ENCODE results near the gene MAGI2.

GRCh38 chr7:78175330-78176100 lies 1278.0 kb downstream of the MAGI2 start:
- no peak for TF ChIP-seq GLIS3 (CRISPR knock-in tag; IDR thresholded peaks at IDR 0.05)
- TF ChIP-seq ISL1 (CRISPR knock-in tag; IDR thresholded peaks at IDR 0.05), result no peak
- no peak for TF ChIP-seq PATZ1 (CRISPR knock-in tag; IDR thresholded peaks at IDR 0.05; ENCODE audit: borderline replicate concordance)
- no peak for TF ChIP-seq ZNF8 (CRISPR knock-in tag; IDR thresholded peaks at IDR 0.05)

Data from SK-N-SH treated with all-trans-retinoic acid at 6 μM for 48 hours (cell line).